Activated CD8-positive, alpha-beta memory T cell treated with anti-CD3 and anti-CD28 coated beads, Interleukin-2, amount 50 U/mL, for 24 hours (primary cell): ENCODE measurements around the gene ZNF426.

ENCODE experiments used
- DNase-seq: peaks from one replicate; pipeline ENCODE4 v3.0.0-alpha.2; 2020; ENCODE audit errors: extremely low read depth

The ZNF426 gene

DNA sequence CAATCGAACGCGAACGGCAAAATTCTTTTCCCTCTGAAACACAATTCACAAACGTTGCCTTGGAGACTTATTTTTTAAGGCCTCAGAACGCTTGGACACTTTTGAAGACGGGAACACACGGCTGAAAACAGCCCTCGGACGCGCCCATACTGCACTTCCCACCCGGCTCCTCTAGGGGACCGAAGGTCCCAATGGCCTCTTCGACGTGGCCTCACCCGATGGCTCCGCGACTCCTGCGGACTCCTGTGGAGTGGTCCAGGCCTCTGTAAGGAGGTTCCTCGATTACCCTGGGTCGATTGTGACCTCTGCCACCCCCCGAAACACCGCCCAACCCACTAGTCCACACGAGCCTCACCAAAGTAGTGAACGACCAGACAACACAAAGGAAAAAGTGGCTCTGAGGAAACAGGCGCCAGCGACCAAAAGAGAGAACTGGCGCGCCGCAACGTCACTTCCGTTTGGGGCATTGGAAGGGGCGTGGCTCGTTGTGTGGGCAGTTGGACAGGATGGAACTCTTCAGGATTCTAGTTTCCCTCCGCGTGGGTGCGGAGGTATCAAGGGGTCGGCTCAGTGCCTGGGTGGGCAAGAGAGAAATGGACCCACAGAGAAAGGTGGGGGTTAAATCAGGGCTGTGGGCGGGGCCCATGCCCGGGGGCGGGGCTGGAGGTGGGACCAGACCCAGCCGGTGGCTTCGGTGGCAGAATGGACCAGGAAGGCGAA lies 40.1 kb downstream of the ZNF426 start, which contains the start of gene ZNF560:
Gene ZNF560, minus strand, starts transcription at position 434 of the 720 bp plus-strand sequence. CDS start 23,303 bp downstream, outside the sequence.
- no peak for DNase-seq

DNA sequence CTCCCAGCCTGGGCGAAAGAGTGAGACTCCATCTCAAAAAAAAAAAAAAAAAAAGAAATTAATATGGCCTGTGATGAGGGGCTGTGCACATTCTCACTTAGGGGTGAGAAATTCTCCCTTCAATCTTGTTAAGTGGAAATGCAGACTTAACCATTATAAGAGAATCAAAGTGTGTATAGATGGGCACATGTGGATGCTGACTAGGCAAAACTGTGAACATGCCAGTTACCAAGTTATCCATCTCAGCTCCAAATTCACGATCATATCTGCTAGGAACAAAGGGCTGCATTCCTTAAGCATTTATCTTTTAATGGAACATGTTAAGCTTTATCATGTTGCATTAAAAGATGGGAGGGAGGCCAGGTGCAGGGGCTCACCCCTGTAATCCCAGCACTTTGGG lies 44.3 kb downstream of the ZNF426 start:
- DNase-seq, result no peak

DNA sequence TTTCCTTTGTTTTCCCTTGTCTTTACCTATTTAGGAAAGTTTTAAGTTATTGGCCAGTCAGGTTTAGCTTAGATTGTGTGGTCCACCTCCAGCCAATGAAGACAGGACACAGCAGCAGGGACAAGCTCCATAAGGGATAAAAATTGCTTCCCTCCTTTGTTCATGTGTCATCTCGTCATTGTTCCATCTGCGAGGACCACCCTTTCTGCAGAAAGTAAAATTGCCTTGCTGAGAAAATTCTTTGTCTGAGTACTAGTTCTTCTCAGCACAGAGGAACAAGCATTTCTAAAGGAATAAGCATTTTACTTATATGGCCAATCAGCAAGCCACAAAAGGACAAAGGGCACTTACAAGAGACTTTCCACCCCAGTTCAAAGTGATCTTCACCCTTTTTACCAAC lies 51.4 kb downstream of the ZNF426 start:
- DNase-seq, result no peak

DNA sequence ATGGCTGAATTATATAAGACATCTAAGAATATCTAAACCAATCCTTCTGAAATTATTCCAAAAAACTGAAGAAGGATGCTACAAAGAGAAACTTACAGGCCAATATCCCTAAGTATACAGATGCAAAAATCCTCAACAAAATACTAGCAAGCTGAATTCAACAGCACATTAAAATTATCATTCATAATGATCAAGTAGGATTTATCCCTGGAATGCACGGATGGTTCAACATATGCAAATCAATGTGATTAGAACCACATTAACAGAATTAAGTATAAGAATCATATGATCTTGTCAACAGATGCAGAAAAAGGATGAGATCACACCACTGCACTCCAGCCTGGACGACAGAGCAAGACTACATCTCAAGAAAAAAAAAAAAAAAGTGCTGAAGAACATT lies 53.3 kb downstream of the ZNF426 start:
- no peak for DNase-seq

DNA sequence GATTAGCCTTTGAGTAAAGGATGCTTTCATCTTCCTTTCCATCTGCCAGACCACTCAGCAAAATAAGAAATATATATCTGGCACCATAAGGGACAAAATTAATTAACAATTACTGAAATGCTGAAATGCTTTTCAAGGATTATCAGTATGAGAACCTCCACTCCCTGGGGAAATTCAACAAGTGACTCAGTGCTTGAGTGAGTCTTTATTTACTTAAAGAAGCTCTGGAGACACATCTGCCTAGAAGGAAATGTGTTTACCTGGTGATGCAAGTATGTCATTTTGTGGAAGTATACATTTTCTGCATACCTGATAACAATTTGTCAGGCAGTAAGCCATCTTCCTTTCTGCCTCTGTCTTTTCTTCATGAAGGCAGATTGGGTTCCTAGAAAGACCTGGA lies 63.5 kb downstream of the ZNF426 start:
- no peak for DNase-seq
